Large intestine (tissue), 3 donors: ENCODE measurements around the gene PTDSS2. TPM values are rescaled to one million over a fixed set of nuclear protein-coding genes. Genes with fewer than 3 reads are reported as not detected.

Experiments used
- DNase-seq, 2 donors: peaks; one replicate each; pipeline versions ENCODE4 v3.0.0 to v3.0.0-alpha.2; 2013
- H3K27ac ChIP-seq: one replicate; pipeline ENCODE4 v1.5.1; 2013; ENCODE audit warnings: low read length
- H3K27me3 ChIP-seq: 2 replicates; pipeline ENCODE4 v1.6.1; 2013; ENCODE audit warnings: low read length; ENCODE audit not compliant: control insufficient read depth, insufficient read depth
- H3K36me3 ChIP-seq: 2 replicates; pipeline ENCODE4 v1.6.1; 2013; ENCODE audit warnings: low read length; ENCODE audit not compliant: control insufficient read depth, insufficient read depth
- H3K4me1 ChIP-seq: one replicate; pipeline ENCODE4 v1.6.1; 2013; ENCODE audit warnings: low read length; ENCODE audit not compliant: control insufficient read depth, insufficient read depth
- H3K4me3 ChIP-seq: one replicate; pipeline ENCODE4 v1.5.1; 2013; ENCODE audit warnings: low read length
- H3K9me3 ChIP-seq: one replicate; pipeline ENCODE4 v1.6.1; 2013; ENCODE audit warnings: mild to moderate bottlenecking, low read depth, low read length, moderate library complexity; ENCODE audit not compliant: control insufficient read depth
- WGBS: methylation state at CpG from one replicate; pipeline ENCODE4 v1.1.5; 2013; ENCODE audit warnings: low lambda C conversion rate; ENCODE audit not compliant: insufficient coverage; 5-methylcytosine and 5-hydroxymethylcytosine counted together
- polyA plus RNA-seq: library from polyadenylated mRNA; unstranded; fragments of 120-200 nt; gene quantifications from one replicate; pipeline ENCODE4 v1.2.1, GENCODE V29; 2013

The PTDSS2 gene
- polyA plus RNA-seq, 1 donor: 21.1 TPM

DNA sequence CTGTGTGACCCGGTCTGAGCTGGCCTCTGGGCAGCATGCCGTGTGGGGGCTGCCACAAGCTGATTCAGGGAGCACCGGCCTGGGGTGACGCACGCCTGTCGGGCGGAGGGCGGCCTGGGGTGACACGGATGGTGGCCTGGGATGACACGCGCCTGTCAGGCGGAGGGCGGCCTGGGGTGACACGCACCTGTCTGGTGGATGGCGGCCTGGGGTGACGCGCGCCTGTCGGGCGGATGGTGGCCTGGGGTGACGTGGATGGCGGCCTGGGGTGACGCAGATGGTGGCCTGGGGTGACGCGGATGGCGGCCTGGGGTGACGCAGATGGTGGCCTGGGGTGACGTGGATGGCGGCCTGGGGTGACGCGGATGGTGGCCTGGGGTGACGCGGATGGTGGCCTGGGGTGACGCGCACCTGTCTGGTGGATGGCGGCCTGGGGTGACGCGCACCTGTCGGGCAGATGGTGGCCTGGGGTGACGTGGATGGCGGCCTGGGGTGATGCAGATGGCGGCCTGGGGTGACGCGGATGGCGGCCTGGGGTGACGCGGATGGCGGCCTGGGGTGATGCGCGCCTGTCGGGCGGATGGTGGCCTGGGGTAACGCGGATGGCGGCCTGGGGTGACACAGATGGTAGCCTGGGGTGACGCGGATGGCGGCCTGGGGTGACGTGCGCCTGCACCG, 21.5 kb downstream of the PTDSS2 start:
- WGBS: no CpG with 5 or more reads among the region's 61 CpGs
- no peak overlapping the region for H3K27ac ChIP-seq
- H3K36me3 ChIP-seq: no peaks in the 10 kb centered on the region

GRCh38 chr11:472272-472671, 22.2 kb downstream of the PTDSS2 start:
- Histone ChIP-seq H3K4me1 (peaks cover 6% of the 10 kb centered on the region), H3K27ac (no peak overlapping the region), H3K9me3 (peaks cover 3% of the 10 kb centered on the region), H3K36me3 (no peaks in the 10 kb centered on the region), H3K27me3 (no peaks in the 10 kb centered on the region), H3K4me3 (no peak overlapping the region)
- WGBS: no CpG with 5 or more reads among the region's 13 CpGs
- no peak for DNase-seq

More for the DNA sequence above, 21.5 kb downstream of the PTDSS2 start:
- Histone ChIP-seq H3K9me3 (peaks cover 3% of the 10 kb centered on the region), H3K27me3 (no peaks in the 10 kb centered on the region), H3K4me3 (no peak overlapping the region), H3K4me1 (peaks cover 6% of the 10 kb centered on the region)
- no peak for DNase-seq

GRCh38 chr11:472816-473215, 22.7 kb downstream of the PTDSS2 start:
- H3K27me3 ChIP-seq: no peaks in the 10 kb centered on the region
- no peak for DNase-seq
- H3K4me1 ChIP-seq: peaks cover 6% of the 10 kb centered on the region
- peaks cover 3% of the 10 kb centered on the region for H3K9me3 ChIP-seq
- no peaks in the 10 kb centered on the region for H3K36me3 ChIP-seq
- WGBS: no CpG with 5 or more reads among the region's 28 CpGs
- H3K27ac ChIP-seq: no peak overlapping the region
- no peak overlapping the region for H3K4me3 ChIP-seq

DNA sequence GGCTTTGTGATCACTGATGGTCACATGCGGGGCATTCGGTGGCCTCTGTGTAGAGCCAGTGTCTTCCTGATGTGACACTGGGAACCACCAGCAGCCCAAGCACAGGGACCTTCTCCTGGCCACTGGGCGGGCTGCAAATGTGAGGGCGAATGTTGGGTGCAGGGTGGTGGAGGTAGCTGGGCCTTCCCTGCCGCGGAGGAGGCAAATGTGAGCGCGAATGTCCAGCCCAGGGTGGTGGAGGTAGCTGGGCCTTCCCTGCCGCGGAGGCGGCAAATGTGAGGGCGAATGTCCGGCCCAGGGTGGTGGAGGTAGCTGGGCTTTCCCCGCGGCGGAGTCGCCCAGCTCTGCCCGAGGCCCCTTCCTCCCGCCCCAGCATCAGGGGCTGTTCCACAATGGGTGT, 23.3 kb downstream of the PTDSS2 start:
- Histone ChIP-seq H3K36me3 (no peaks in the 10 kb centered on the region), H3K27ac (no peak overlapping the region), H3K4me3 (no peak overlapping the region), H3K9me3 (peaks cover 3% of the 10 kb centered on the region), H3K27me3 (no peaks in the 10 kb centered on the region), H3K4me1 (peaks cover 6% of the 10 kb centered on the region)
- no peak for DNase-seq
- no CpG with 5 or more reads among the region's 19 CpGs for WGBS

GRCh38 chr11:473962-474785, 24.1 kb downstream of the PTDSS2 start:
- DNase-seq: no peak
- Histone ChIP-seq H3K4me1 (peaks cover 6% of the 10 kb centered on the region), H3K27ac (no peak overlapping the region), H3K4me3 (no peak overlapping the region), H3K36me3 (peaks cover 2% of the 10 kb centered on the region), H3K27me3 (no peaks in the 10 kb centered on the region), H3K9me3 (peaks cover 3% of the 10 kb centered on the region)
- no CpG with 5 or more reads among the region's 22 CpGs for WGBS

DNA sequence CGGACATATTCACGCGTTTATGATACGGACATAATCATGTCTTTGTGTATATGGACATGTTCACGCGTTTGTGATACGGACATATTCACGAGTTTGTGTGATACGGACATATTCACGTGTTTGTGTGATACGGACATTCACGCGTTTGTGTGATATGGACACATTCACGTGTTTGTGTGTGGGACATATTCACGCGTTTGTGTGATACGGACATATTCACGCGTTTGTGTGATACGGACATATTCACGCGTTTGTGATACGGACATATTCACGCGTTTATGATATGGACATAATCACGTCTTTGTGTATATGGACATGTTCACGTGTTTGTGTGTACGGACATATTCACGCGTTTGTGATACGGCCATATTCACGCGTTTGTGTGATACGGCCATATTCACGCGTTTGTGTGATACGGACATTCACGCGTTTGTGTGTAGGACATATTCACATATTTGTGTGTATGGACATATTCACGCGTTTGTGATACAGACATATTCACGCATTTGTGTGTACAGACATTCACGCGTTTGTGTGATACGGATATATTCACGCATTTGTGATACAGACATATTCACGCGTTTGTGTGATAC, 24.9 kb downstream of the PTDSS2 start:
- H3K36me3 ChIP-seq: peaks cover 2% of the 10 kb centered on the region
- no peak overlapping the region for H3K4me3 ChIP-seq
- H3K4me1 ChIP-seq: peaks cover 4% of the 10 kb centered on the region
- peaks cover 1% of the 10 kb centered on the region for H3K9me3 ChIP-seq
- no peak overlapping the region for H3K27ac ChIP-seq
- WGBS: 95% methylated on average over 47 of the region's 48 CpGs
- DNase-seq: no peak
- H3K27me3 ChIP-seq: no peaks in the 10 kb centered on the region

DNA sequence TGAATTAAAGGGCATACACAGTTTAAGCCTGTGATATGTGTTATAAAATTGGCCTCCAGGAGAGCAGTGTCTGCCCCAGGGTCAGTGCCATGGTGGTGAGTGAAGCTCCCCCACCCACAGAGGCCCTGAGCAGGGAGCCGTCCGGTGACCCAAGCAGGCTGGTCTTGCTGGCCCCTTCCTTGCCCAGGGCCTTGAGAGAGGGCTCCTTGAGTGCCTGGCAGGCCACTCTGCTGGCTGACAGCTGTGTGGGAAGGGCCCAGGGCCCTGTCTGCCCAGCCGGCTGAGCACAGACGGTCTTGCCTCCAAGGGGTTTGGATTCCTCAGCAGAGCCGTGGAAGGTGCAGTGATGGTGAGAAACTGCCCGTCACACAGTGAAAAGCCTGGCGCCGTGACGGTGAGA, 25.9 kb downstream of the PTDSS2 start:
- no peak for DNase-seq
- WGBS: no CpG with 5 or more reads among the region's 9 CpGs
- Histone ChIP-seq H3K4me1 (no peaks in the 10 kb centered on the region), H3K36me3 (peaks cover 2% of the 10 kb centered on the region), H3K4me3 (no peak overlapping the region), H3K9me3 (no peaks in the 10 kb centered on the region), H3K27ac (no peak overlapping the region), H3K27me3 (no peaks in the 10 kb centered on the region)

DNA sequence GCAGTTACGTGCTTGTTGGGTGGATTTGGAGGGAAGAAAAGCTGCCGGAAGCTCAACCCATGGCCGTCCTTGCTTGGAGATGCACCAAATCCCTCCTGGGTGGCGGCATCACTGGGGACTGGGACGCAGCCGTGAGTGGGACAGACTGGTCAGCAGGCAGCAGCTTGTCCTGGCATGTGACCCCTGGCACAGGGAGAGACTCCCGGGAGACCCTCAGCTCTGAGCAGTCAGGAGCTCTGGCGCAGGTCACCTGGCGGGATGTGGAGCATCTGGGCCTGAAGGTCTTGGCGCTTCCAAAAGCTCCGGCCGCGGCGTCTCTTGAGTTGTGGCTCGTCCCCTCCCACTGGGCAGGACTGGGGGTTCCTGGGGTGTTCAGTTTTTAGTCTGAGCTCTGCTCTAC, 26.3 kb downstream of the PTDSS2 start:
- Histone ChIP-seq H3K4me3 (no peak overlapping the region), H3K9me3 (no peaks in the 10 kb centered on the region), H3K27ac (no peak overlapping the region), H3K27me3 (no peaks in the 10 kb centered on the region), H3K4me1 (no peaks in the 10 kb centered on the region), H3K36me3 (peaks cover 2% of the 10 kb centered on the region)
- WGBS: no CpG with 5 or more reads among the region's 15 CpGs
- no peak for DNase-seq

- no peak for DNase-seq
- peaks cover 2% of the 10 kb centered on the region for H3K36me3 ChIP-seq
- H3K4me1 ChIP-seq: no peaks in the 10 kb centered on the region
- H3K27me3 ChIP-seq: no peaks in the 10 kb centered on the region
- no peak overlapping the region for H3K27ac ChIP-seq
- H3K4me3 ChIP-seq: no peak overlapping the region
- no CpG with 5 or more reads among the region's 16 CpGs for WGBS
- peaks cover 2% of the 10 kb centered on the region for H3K9me3 ChIP-seq
Measured at GRCh38 chr11:477052-477715, 27.1 kb downstream of the PTDSS2 start.

GRCh38 chr11:479311-479710, 29.2 kb downstream of the PTDSS2 start:
- peaks cover 2% of the 10 kb centered on the region for H3K36me3 ChIP-seq
- no CpG with 5 or more reads among the region's 13 CpGs for WGBS
- no peaks in the 10 kb centered on the region for H3K4me1 ChIP-seq
- DNase-seq: no peak
- H3K27ac ChIP-seq: no peak overlapping the region
- H3K27me3 ChIP-seq: no peaks in the 10 kb centered on the region
- H3K9me3 ChIP-seq: peaks cover 5% of the 10 kb centered on the region
- no peak overlapping the region for H3K4me3 ChIP-seq
